Effector memory CD8-positive, alpha-beta T cell (primary cell): ENCODE measurements around the gene ZNF511.

ENCODE experiments used
- ATAC-seq: fragments of 150-1000 bp; cut with Tn5 transposase; replicated peaks from 2 replicates; pipeline ENCODE4 v1.10.0; 2021; ENCODE audit warnings: mild to moderate bottlenecking, moderate library complexity
- DNase-seq, 3 experiments: peaks; one replicate each; pipeline ENCODE4 v3.0.0; 2021
- H3K27ac Mint-ChIP-seq, 2 donors: one replicate each; pipeline ENCODE4 v1.8.0; 2022; ENCODE audit warnings: mild to moderate bottlenecking in 2 of 2, mixed read lengths in 2 of 2, moderate library complexity in 2 of 2
- H3K27me3 Mint-ChIP-seq, 2 donors: one replicate each; pipeline ENCODE4 v1.8.0; 2022; ENCODE audit warnings: mixed read lengths in 2 of 2
- H3K36me3 Mint-ChIP-seq: one replicate; pipeline ENCODE4 v1.8.0; 2022; ENCODE audit warnings: mild to moderate bottlenecking, moderate library complexity, mixed read lengths; ENCODE audit not compliant: insufficient read depth
- H3K4me1 Mint-ChIP-seq, 2 donors: one replicate each; pipeline ENCODE4 v1.8.0; 2022; ENCODE audit warnings: low read depth in 2 of 2, mixed read lengths in 2 of 2
- H3K4me3 Mint-ChIP-seq, 2 donors: one replicate each; pipeline ENCODE4 v1.8.0; 2022; ENCODE audit warnings: mild to moderate bottlenecking in 2 of 2, mixed read lengths in 2 of 2, moderate library complexity in 2 of 2
- H3K9me3 Mint-ChIP-seq, 2 donors: one replicate each; pipeline ENCODE4 v1.8.0; 2022; ENCODE audit warnings: mixed read lengths in 2 of 2

Gene ZNF511

GRCh38 chr10:133306941-133307379, 1.8 kb upstream of the ZNF511 start:
- Mint-ChIP-seq H3K27me3 (no peaks in the 10 kb centered on the region), H3K4me3 (peak overlapping the region; percentile 95 to 98), H3K36me3 (peaks cover 54% of the 10 kb centered on the region), H3K9me3 (no peaks in the 10 kb centered on the region), H3K27ac (peak overlapping the region; percentile 99), H3K4me1 (peaks cover 31% of the 10 kb centered on the region in 2 donors)
- no peak for ATAC-seq
- DNase-seq = no peak

GRCh38 chr10:133307776-133308420, 816 bp upstream of the ZNF511 start:
- Mint-ChIP-seq H3K27me3 (no peaks in the 10 kb centered on the region), H3K4me3 (peak overlapping the region; percentile 95 to 98), H3K4me1 (peaks cover 26 to 31% of the 10 kb centered on the region in 2 donors), H3K27ac (peak overlapping the region; percentile 99), H3K36me3 (peaks cover 51% of the 10 kb centered on the region), H3K9me3 (no peaks in the 10 kb centered on the region)
- ATAC-seq (peak; percentile 61), DNase-seq (peak; percentile 83 to 86 (median 86))

- peaks cover 51% of the 10 kb centered on the region for H3K36me3 Mint-ChIP-seq
- H3K4me1 Mint-ChIP-seq = peaks cover 23 to 25% of the 10 kb centered on the region in 2 donors
- peak overlapping the region; percentile 69 to 98 for H3K4me3 Mint-ChIP-seq
- H3K27me3 Mint-ChIP-seq = no peaks in the 10 kb centered on the region
- no peaks in the 10 kb centered on the region for H3K9me3 Mint-ChIP-seq
- DNase-seq (peak; percentile 90 to 95 (median 93)), ATAC-seq (peak; percentile 70)
- peak overlapping the region; percentile 78 to 99 for H3K27ac Mint-ChIP-seq
Observed at GRCh38 chr10:133309100-133309719, 496 bp downstream of the ZNF511 start.

GRCh38 chr10:133309720-133310398, 1.1 kb downstream of the ZNF511 start:
- Mint-ChIP-seq H3K27me3 (no peaks in the 10 kb centered on the region), H3K36me3 (peaks cover 51% of the 10 kb centered on the region), H3K4me1 (peaks cover 23 to 28% of the 10 kb centered on the region in 2 donors), H3K9me3 (no peaks in the 10 kb centered on the region), H3K4me3 (peak overlapping the region; percentile 69 to 98), H3K27ac (peak overlapping the region; percentile 78 to 99)
- ATAC-seq = no peak
- DNase-seq = no peak

GRCh38 chr10:133310399-133310755, 1.7 kb downstream of the ZNF511 start:
- Mint-ChIP-seq H3K4me1 (peaks cover 20 to 23% of the 10 kb centered on the region in 2 donors), H3K27ac (no peak overlapping the region), H3K36me3 (peaks cover 48% of the 10 kb centered on the region), H3K9me3 (no peaks in the 10 kb centered on the region), H3K27me3 (no peaks in the 10 kb centered on the region), H3K4me3 (no peak overlapping the region)
- no peak for ATAC-seq
- DNase-seq = no peak

GRCh38 chr10:133310789-133311188, 2.1 kb downstream of the ZNF511 start:
- peak overlapping the region in 1 of 2 donors; percentile 29 for H3K4me3 Mint-ChIP-seq
- H3K9me3 Mint-ChIP-seq = no peaks in the 10 kb centered on the region
- DNase-seq (no peak), ATAC-seq (no peak)
- no peak overlapping the region for H3K27ac Mint-ChIP-seq
- peaks cover 44% of the 10 kb centered on the region for H3K36me3 Mint-ChIP-seq
- H3K4me1 Mint-ChIP-seq = peaks cover 16 to 19% of the 10 kb centered on the region in 2 donors
- no peaks in the 10 kb centered on the region for H3K27me3 Mint-ChIP-seq

GRCh38 chr10:133311570-133311969, 2.9 kb downstream of the ZNF511 start:
- DNase-seq = no peak
- H3K9me3 Mint-ChIP-seq = no peaks in the 10 kb centered on the region
- H3K4me3 Mint-ChIP-seq = no peak overlapping the region
- no peak for ATAC-seq
- H3K36me3 Mint-ChIP-seq = peaks cover 40% of the 10 kb centered on the region
- peaks cover 15 to 19% of the 10 kb centered on the region in 2 donors for H3K4me1 Mint-ChIP-seq
- no peaks in the 10 kb centered on the region for H3K27me3 Mint-ChIP-seq
- no peak overlapping the region for H3K27ac Mint-ChIP-seq

GRCh38 chr10:133312016-133312768, 3.5 kb downstream of the ZNF511 start:
- H3K27ac Mint-ChIP-seq = no peak overlapping the region
- H3K27me3 Mint-ChIP-seq = no peaks in the 10 kb centered on the region
- H3K4me1 Mint-ChIP-seq = peaks cover 10 to 16% of the 10 kb centered on the region in 2 donors
- H3K36me3 Mint-ChIP-seq = peaks cover 38% of the 10 kb centered on the region
- H3K9me3 Mint-ChIP-seq = no peaks in the 10 kb centered on the region
- ATAC-seq (no peak), DNase-seq (no peak)
- H3K4me3 Mint-ChIP-seq = no peak overlapping the region

GRCh38 chr10:133312769-133313145, 4.0 kb downstream of the ZNF511 start:
- peaks cover 36% of the 10 kb centered on the region for H3K36me3 Mint-ChIP-seq
- no peak for ATAC-seq
- H3K9me3 Mint-ChIP-seq = no peaks in the 10 kb centered on the region
- H3K27me3 Mint-ChIP-seq = no peaks in the 10 kb centered on the region
- H3K4me3 Mint-ChIP-seq = no peak overlapping the region
- peaks cover 6 to 11% of the 10 kb centered on the region in 2 donors for H3K4me1 Mint-ChIP-seq
- H3K27ac Mint-ChIP-seq = no peak overlapping the region
- DNase-seq = no peak

- Mint-ChIP-seq H3K36me3 (peaks cover 31% of the 10 kb centered on the region), H3K4me3 (no peak overlapping the region), H3K27ac (no peak overlapping the region), H3K27me3 (no peaks in the 10 kb centered on the region), H3K4me1 (peaks cover 1 to 7% of the 10 kb centered on the region in 2 donors), H3K9me3 (no peaks in the 10 kb centered on the region)
- ATAC-seq (no peak), DNase-seq (no peak)
Observed at GRCh38 chr10:133313192-133313591, 4.5 kb downstream of the ZNF511 start.

GRCh38 chr10:133314911-133315310, 6.2 kb downstream of the ZNF511 start:
- Mint-ChIP-seq H3K36me3 (peaks cover 17% of the 10 kb centered on the region), H3K4me3 (no peak overlapping the region), H3K27ac (peak overlapping the region; percentile 33 to 50), H3K4me1 (peaks cover 5 to 6% of the 10 kb centered on the region in 2 donors), H3K27me3 (peaks cover 0 to 9% of the 10 kb centered on the region in 2 donors), H3K9me3 (no peaks in the 10 kb centered on the region)
- DNase-seq (no peak), ATAC-seq (no peak)

- DNase-seq = no peak
- ATAC-seq = no peak
- no peak overlapping the region for H3K27ac Mint-ChIP-seq
Observed at GRCh38 chr10:133315847-133316246, 7.1 kb downstream of the ZNF511 start.

GRCh38 chr10:133316266-133316665, 7.6 kb downstream of the ZNF511 start:
- H3K27ac Mint-ChIP-seq = no peak overlapping the region
- no peak overlapping the region for H3K4me3 Mint-ChIP-seq
- peaks cover 5 to 6% of the 10 kb centered on the region in 2 donors for H3K4me1 Mint-ChIP-seq

More at GRCh38 chr10:133315847-133316246, 7.1 kb downstream of the ZNF511 start:
- H3K4me1 Mint-ChIP-seq = peaks cover 5 to 6% of the 10 kb centered on the region in 2 donors
- H3K9me3 Mint-ChIP-seq = no peaks in the 10 kb centered on the region
- H3K36me3 Mint-ChIP-seq = peaks cover 11% of the 10 kb centered on the region
- H3K4me3 Mint-ChIP-seq = no peak overlapping the region
- peaks cover 0 to 9% of the 10 kb centered on the region in 2 donors for H3K27me3 Mint-ChIP-seq

More at GRCh38 chr10:133316266-133316665, 7.6 kb downstream of the ZNF511 start:
- DNase-seq (no peak), ATAC-seq (no peak)
- Mint-ChIP-seq H3K36me3 (peaks cover 8% of the 10 kb centered on the region), H3K9me3 (no peaks in the 10 kb centered on the region), H3K27me3 (peaks cover 0 to 9% of the 10 kb centered on the region in 2 donors)
